ENCODE results near the gene CDK18. TPM values are rescaled to one million over a fixed set of nuclear protein-coding genes. Genes with fewer than 3 reads are reported as not detected.

Gene CDK18
- polyA plus RNA-seq, 1 donor from 2014 or later = not detected

GRCh38 chr1:205580923-205581180, 76.4 kb downstream of the CDK18 start:
- TF ChIP-seq TAF1 (IDR thresholded peaks at IDR 0.05; ENCODE audit: low read depth) (no peak), REST (IDR thresholded peaks at IDR 0.05; ENCODE audit: borderline replicate concordance) (no peak), CTCF (IDR thresholded peaks at IDR 0.05; ENCODE audit: poor library complexity, severe bottlenecking) (no peak), EP300 (conservative IDR thresholded peaks at IDR 0.05; ENCODE audit: poor library complexity, severe bottlenecking) (no peak), RAD21 (conservative IDR thresholded peaks at IDR 0.05) (no peak), SMC3 (conservative IDR thresholded peaks at IDR 0.05; ENCODE audit: poor library complexity) (no peak), MXI1 (conservative IDR thresholded peaks at IDR 0.05; ENCODE audit: poor library complexity, severe bottlenecking) (no peak)
- Histone ChIP-seq H3K9ac (ENCODE audit: low read length) (no peak overlapping the region), H3K9me3 (ENCODE audit: low read length) (no peaks in the 10 kb centered on the region), H4K20me1 (ENCODE audit: insufficient read depth) (no peaks in the 10 kb centered on the region), H3K79me2 (replicated peaks; ENCODE audit: insufficient read depth, low read length) (no peaks in the 10 kb centered on the region), H2AFZ (ENCODE audit: low read depth, low read length) (no peak overlapping the region), H3K36me3 (ENCODE audit: insufficient read depth, low read length) (no peaks in the 10 kb centered on the region), H3K27me3 (ENCODE audit: insufficient read depth, low read depth, low read length) (no peaks in the 10 kb centered on the region), H3K9me2 (ENCODE audit: insufficient read depth, low read length) (no peaks in the 10 kb centered on the region), H3F3A (ENCODE audit: insufficient read depth, low read length, poor library complexity, severe bottlenecking) (no peaks in the 10 kb centered on the region), H3K4me2 (ENCODE audit: low read length) (no peak overlapping the region), H3K27ac (ENCODE audit: low read length) (no peak overlapping the region), H3K4me3 (ENCODE audit: low read length) (no peak overlapping the region)

GRCh38 chr1:205581321-205581980, 77.0 kb downstream of the CDK18 start:
- Histone ChIP-seq H2AFZ (ENCODE audit: low read depth, low read length) (no peak overlapping the region), H3K9me2 (ENCODE audit: insufficient read depth, low read length) (no peaks in the 10 kb centered on the region), H3F3A (ENCODE audit: insufficient read depth, low read length, poor library complexity, severe bottlenecking) (no peaks in the 10 kb centered on the region), H3K4me2 (ENCODE audit: low read length) (no peak overlapping the region), H3K36me3 (ENCODE audit: insufficient read depth, low read length) (no peaks in the 10 kb centered on the region), H3K79me2 (replicated peaks; ENCODE audit: insufficient read depth, low read length) (no peaks in the 10 kb centered on the region), H3K9ac (ENCODE audit: low read length) (no peak overlapping the region), H3K27ac (ENCODE audit: low read length) (no peak overlapping the region), H3K4me3 (ENCODE audit: low read length) (no peak overlapping the region), H4K20me1 (ENCODE audit: insufficient read depth) (no peaks in the 10 kb centered on the region), H3K9me3 (ENCODE audit: low read length) (no peaks in the 10 kb centered on the region), H3K27me3 (ENCODE audit: insufficient read depth, low read depth, low read length) (no peaks in the 10 kb centered on the region)
- TF ChIP-seq REST (IDR thresholded peaks at IDR 0.05; ENCODE audit: borderline replicate concordance) = no peak

All from neural cell (in vitro differentiated cells).